ENCODE data around the gene SH3RF3.

DNA sequence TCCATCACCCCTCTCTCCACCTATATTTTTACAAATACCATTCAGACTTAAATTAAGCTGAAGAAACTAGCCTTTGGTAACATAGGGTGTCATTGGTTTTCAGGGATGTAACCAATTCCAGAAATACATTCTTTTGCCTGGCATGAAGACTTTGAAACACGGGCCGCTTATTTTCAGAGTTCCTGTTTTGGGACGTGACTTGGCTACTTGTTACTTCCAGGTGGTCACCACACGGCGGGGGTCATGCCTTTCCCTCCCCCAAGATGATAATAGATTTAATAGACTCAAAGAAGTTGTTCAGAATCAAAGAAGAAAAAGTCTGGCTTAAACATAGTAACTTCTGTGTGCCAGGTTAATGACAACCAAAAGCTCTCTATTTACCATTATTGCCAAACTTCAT is 374.2 kb downstream of the SH3RF3 start:
- TF ChIP-seq, protein P1, sequence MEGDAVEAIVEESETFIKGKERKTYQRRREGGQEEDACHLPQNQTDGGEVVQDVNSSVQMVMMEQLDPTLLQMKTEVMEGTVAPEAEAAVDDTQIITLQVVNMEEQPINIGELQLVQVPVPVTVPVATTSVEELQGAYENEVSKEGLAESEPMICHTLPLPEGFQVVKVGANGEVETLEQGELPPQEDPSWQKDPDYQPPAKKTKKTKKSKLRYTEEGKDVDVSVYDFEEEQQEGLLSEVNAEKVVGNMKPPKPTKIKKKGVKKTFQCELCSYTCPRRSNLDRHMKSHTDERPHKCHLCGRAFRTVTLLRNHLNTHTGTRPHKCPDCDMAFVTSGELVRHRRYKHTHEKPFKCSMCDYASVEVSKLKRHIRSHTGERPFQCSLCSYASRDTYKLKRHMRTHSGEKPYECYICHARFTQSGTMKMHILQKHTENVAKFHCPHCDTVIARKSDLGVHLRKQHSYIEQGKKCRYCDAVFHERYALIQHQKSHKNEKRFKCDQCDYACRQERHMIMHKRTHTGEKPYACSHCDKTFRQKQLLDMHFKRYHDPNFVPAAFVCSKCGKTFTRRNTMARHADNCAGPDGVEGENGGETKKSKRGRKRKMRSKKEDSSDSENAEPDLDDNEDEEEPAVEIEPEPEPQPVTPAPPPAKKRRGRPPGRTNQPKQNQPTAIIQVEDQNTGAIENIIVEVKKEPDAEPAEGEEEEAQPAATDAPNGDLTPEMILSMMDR (IDR thresholded peaks at IDR 0.05) = no peak
- no peak for TF ChIP-seq POLR2A (IDR thresholded peaks at IDR 0.05)
- TF ChIP-seq POLR2AphosphoS5 (IDR thresholded peaks at IDR 0.05; ENCODE audit: insufficient read depth in 1 of 2, low read depth in 1 of 2) = no peak

All from vagina (tissue), 2 donors.